ENCODE results near the gene CHID1.
A peak's percentile ranks its signal among the peaks of the same experiment; 100 is the strongest.

DNA sequence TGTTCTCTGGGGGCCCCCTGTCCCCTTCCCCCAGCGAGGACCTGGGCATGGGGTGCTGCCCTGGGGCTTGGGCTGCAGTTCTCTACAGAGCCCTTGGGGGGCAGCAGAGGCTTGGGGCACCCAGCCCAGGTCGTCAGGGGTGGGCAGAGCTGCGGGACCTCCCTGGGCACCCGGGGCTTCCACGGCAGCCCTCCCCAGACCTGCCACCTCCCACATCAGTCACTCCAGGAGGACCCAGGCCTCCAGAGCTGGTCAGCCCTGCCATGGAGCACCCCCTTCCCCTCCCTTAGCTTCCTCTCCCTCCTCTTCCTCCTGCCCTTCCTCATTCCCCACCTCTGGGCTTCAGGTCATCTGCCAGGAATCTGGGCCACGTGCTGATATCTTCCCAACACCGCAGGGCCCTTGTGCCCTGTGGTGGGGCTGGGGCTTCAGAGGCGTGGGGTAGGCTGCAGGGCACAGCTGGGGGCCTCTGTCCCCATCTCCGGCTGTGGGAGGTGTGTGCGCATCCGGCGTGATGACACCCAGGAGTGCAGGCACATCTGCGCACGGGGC, 62.2 kb downstream of the CHID1 start:
- TF ChIP-seq, protein P1, sequence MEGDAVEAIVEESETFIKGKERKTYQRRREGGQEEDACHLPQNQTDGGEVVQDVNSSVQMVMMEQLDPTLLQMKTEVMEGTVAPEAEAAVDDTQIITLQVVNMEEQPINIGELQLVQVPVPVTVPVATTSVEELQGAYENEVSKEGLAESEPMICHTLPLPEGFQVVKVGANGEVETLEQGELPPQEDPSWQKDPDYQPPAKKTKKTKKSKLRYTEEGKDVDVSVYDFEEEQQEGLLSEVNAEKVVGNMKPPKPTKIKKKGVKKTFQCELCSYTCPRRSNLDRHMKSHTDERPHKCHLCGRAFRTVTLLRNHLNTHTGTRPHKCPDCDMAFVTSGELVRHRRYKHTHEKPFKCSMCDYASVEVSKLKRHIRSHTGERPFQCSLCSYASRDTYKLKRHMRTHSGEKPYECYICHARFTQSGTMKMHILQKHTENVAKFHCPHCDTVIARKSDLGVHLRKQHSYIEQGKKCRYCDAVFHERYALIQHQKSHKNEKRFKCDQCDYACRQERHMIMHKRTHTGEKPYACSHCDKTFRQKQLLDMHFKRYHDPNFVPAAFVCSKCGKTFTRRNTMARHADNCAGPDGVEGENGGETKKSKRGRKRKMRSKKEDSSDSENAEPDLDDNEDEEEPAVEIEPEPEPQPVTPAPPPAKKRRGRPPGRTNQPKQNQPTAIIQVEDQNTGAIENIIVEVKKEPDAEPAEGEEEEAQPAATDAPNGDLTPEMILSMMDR (IDR thresholded peaks at IDR 0.05; ENCODE audit: low read depth, low read length, poor library complexity, severe bottlenecking): peak; percentile 91
- TF ChIP-seq EZH2phosphoT487 (IDR thresholded peaks at IDR 0.05; ENCODE audit: borderline replicate concordance, low read length): no peak
